SK-N-SH (cell line): ENCODE results near the gene SLC7A1. TPM values are rescaled to one million over a fixed set of nuclear protein-coding genes. Genes with fewer than 3 reads are reported as not detected.

ENCODE experiments used
- CTCF ChIA-PET: fragments of 300-600, 350-600 bp; formaldehyde crosslinking; extraction: SDS; loops from one replicate; lab custom pipeline; 2021; lab: Yijun Ruan, JAX
- POLR2A ChIA-PET: fragments of 350-600 bp; sonication (Branson Sonifier 250); formaldehyde crosslinking; extraction: SDS; loops from one replicate; lab custom pipeline; 2020; ENCODE audit warnings: antibody characterized with exemption, inconsistent platforms; lab: Yijun Ruan, JAX
- DNase-seq: peaks from one replicate; pipeline ENCODE4 v3.0.0; 2012
- H2AFZ ChIP-seq: fragments of 200-600 bp; sonication (generic); 2 replicates; pipeline ENCODE4 v1.8.1; 2016; ENCODE audit warnings: antibody characterized with exemption, mild to moderate bottlenecking, low read depth
- H3F3A ChIP-seq: fragments of 200-600 bp; sonication (generic); replicated peaks from 2 replicates; pipeline ENCODE3; 2016; ENCODE audit warnings: antibody characterized with exemption, mild to moderate bottlenecking; ENCODE audit not compliant: insufficient read depth
- H3K27ac ChIP-seq, 2 experiments: fragments of 200-500 bp in 1 of 2; fragments of 200-600 bp in 1 of 2; sonication (Bioruptor generic) in 1 of 2; sonication (generic), shearing (Covaris generic) in 1 of 2; 2 replicates each; pipeline versions ENCODE4 v1.5.1 to v1.6.1; 2014 to 2016; ENCODE audit warnings: low read depth in 2 of 2, inconsistent platforms in 1 of 2, low read length in 1 of 2, mild to moderate bottlenecking in 1 of 2, mixed read lengths in 1 of 2
- H3K27me3 ChIP-seq: fragments of 200-600 bp; sonication (generic), shearing (Covaris generic); 2 replicates; pipeline ENCODE4 v1.6.1; 2016; ENCODE audit warnings: mixed run types; ENCODE audit not compliant: insufficient read depth
- H3K36me3 ChIP-seq, 2 experiments: fragments of 200-500 bp in 1 of 2; fragments of 200-600 bp in 1 of 2; sonication (Bioruptor generic) in 1 of 2; sonication (generic) in 1 of 2; replicated peaks in 1 of 2; 2 replicates each; pipeline versions ENCODE3 to v1.5.1; 2014 to 2016; ENCODE audit warnings: low read length in 1 of 2, mild to moderate bottlenecking in 1 of 2; ENCODE audit not compliant: insufficient read depth in 2 of 2, control insufficient read depth in 1 of 2
- H3K4me1 ChIP-seq, 2 experiments: fragments of 200-500 bp in 1 of 2; fragments of 200-600 bp in 1 of 2; sonication (Bioruptor generic) in 1 of 2; sonication (generic), shearing (Covaris generic) in 1 of 2; 2 replicates each; pipeline versions ENCODE4 v1.5.1 to v1.6.1; 2014 to 2016; ENCODE audit warnings: low read depth in 1 of 2, low read length in 1 of 2, mixed run types in 1 of 2; ENCODE audit not compliant: insufficient read depth in 2 of 2, control insufficient read depth in 1 of 2
- H3K4me2 ChIP-seq: fragments of 200-600 bp; sonication (generic), shearing (Covaris generic); 2 replicates; pipeline ENCODE4 v1.6.1; 2017; ENCODE audit warnings: mixed run types
- H3K4me3 ChIP-seq, 2 experiments: fragments of 200-500 bp in 1 of 2; fragments of 200-600 bp in 1 of 2; sonication (Bioruptor generic) in 1 of 2; sonication (generic), shearing (Covaris generic) in 1 of 2; 2 replicates each; pipeline versions ENCODE4 v1.5.1 to v1.8.1; 2014 to 2016; ENCODE audit warnings: low read depth in 2 of 2, inconsistent platforms in 1 of 2, low read length in 1 of 2, mild to moderate bottlenecking in 1 of 2, mixed read lengths in 1 of 2, moderate library complexity in 1 of 2
- H3K79me2 ChIP-seq: fragments of 200-600 bp; sonication (generic); 2 replicates; pipeline ENCODE4 v1.8.1; 2017; ENCODE audit warnings: mild to moderate bottlenecking; ENCODE audit not compliant: insufficient read depth
- H3K9ac ChIP-seq: fragments of 200-600 bp; sonication (generic); 2 replicates; pipeline ENCODE4 v1.6.1; 2017; ENCODE audit warnings: mixed run types
- H3K9me2 ChIP-seq: fragments of 200-600 bp; sonication (generic); 2 replicates; pipeline ENCODE4 v1.6.1; 2017; ENCODE audit warnings: mixed run types
- H3K9me3 ChIP-seq: fragments of 200-600 bp; sonication (generic); 2 replicates; pipeline ENCODE4 v1.6.1; 2017; ENCODE audit warnings: mixed run types, mild to moderate bottlenecking, moderate library complexity
- H4K20me1 ChIP-seq: fragments of 200-600 bp; sonication (generic); 2 replicates; pipeline ENCODE4 v1.6.1; 2017; ENCODE audit warnings: mild to moderate bottlenecking, mixed run types; ENCODE audit not compliant: insufficient read depth
- EP300 ChIP-seq, 2 experiments: IDR thresholded peaks; 2 replicates each; pipeline versions ENCODE4 v1.4.0 to v1.6.1; 2012; ENCODE audit warnings: borderline replicate concordance in 1 of 2, low read depth in 1 of 2, low read length in 1 of 2
- FOXJ3 ChIP-seq: sonication (generic); formaldehyde crosslinking; IDR thresholded peaks from 2 replicates; pipeline ENCODE4 v1.5.1; 2020; ENCODE audit warnings: mild to moderate bottlenecking, missing genetic modification reagents
- JUND ChIP-seq: IDR thresholded peaks from 2 replicates; pipeline ENCODE4 v1.4.0; 2012
- NFIC ChIP-seq: IDR thresholded peaks from 2 replicates; pipeline ENCODE4 v1.4.0; 2012; ENCODE audit warnings: borderline replicate concordance
- POLR2AphosphoS5 ChIP-seq: IDR thresholded peaks from 2 replicates; pipeline ENCODE4 v1.6.1; 2012; ENCODE audit warnings: low read depth, low read length
- RFX5 ChIP-seq: IDR thresholded peaks from 2 replicates; pipeline ENCODE4 v1.6.1; 2012; ENCODE audit warnings: mild to moderate bottlenecking, improper control_type of control experiment, low read length
- SMC3 ChIP-seq: IDR thresholded peaks from 2 replicates; pipeline ENCODE4 v1.6.1; 2012; ENCODE audit warnings: low read depth, low read length, improper control_type of control experiment
- TEAD4 ChIP-seq: IDR thresholded peaks from 2 replicates; pipeline ENCODE4 v1.4.0; 2012; ENCODE audit warnings: mild to moderate bottlenecking, borderline replicate concordance; ENCODE audit not compliant: insufficient read depth
- WGBS: methylation state at CpG from one replicate; pipeline ENCODE4 v1.1.6; 2017; ENCODE audit warnings: low lambda C conversion rate; 5-methylcytosine and 5-hydroxymethylcytosine counted together
- polyA plus RNA-seq, 3 experiments: library from polyadenylated mRNA; depleted of rRNA; stranded (reverse); fragments of >200 nt; gene quantifications; 2 replicates each; pipeline ENCODE4 v1.2.3, GENCODE V29; 2012
- TF ChIP-seq, protein P1 (sequence below): fragments of 150-350 bp; IDR thresholded peaks from 2 replicates; pipeline ENCODE4 v1.6.1; 2017; ENCODE audit warnings: antibody characterized with exemption, low read length, low read depth, borderline replicate concordance
- TF ChIP-seq, protein P2 (sequence below): IDR thresholded peaks from 2 replicates; pipeline ENCODE4 v1.4.0; 2012; ENCODE audit warnings: low read depth, borderline replicate concordance
- TF ChIP-seq, protein P3 (sequence below): IDR thresholded peaks from 2 replicates; pipeline ENCODE4 v1.4.0; 2012; ENCODE audit warnings: low read depth

Gene SLC7A1
- polyA plus RNA-seq, 1 of the 3 experiments (the other 2 are of a cell fraction), result 14.0 TPM

DNA sequence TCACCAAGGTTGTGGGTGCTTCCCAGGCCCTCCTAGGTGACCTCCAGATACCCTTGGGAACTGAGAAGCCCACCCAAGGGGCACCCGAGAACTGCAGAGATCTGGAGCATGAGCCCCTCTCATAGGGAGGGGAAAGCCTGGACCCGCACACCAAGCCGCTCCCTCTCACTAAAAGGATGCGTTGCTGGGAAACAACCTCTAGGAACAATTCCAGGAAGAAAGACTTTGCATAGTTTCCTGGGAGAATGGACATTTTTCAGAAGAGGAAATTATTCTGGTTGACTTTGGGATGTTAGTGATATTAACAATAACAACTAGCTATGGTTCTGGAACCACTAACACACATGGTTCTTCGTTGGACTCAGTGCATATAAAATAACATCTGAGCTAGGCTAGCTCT is 64.6 kb downstream of the SLC7A1 start:
- CTCF ChIA-PET, result interaction anchor here (0.6 to 2.4 kb wide), 2 partner anchors 23 to 27 kb away, joined by 3 to 12 read pairs; no protein-coding TSS in a partner anchor

DNA sequence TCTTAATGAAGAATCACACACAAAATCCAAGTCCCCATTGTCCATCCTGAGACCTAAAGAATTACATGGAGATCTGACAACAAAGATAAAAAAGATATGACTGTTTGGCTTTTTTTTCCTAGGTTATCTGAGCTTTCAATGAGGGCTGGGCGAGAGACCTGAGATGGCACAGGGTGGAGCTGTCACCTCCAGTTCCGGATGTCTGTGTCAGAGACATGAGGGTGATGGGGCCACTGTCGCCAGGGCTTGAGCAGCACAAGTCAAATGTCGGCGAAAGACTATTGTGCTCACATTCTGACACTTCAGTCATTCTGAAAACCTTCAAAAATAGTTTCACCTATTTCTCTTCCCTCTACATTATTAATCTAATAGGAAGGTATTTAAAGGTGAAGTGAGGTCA is 65.7 kb downstream of the SLC7A1 start:
- Histone ChIP-seq H3K9me2 (no peaks in the 10 kb centered on the region), H3K79me2 (peaks cover 29% of the 10 kb centered on the region), H3F3A (no peaks in the 10 kb centered on the region), H3K4me3 (no peak overlapping the region), H3K27ac (no peak overlapping the region; a peak in 1 of 4 replicates), H3K9me3 (no peaks in the 10 kb centered on the region), H3K9ac (no peak overlapping the region), H3K36me3 (peaks cover 47 to 68% of the 10 kb centered on the region in 2 experiments), H4K20me1 (no peaks in the 10 kb centered on the region), H2AFZ (no peak overlapping the region), H3K27me3 (no peaks in the 10 kb centered on the region), H3K4me2 (no peak overlapping the region), H3K4me1 (no peaks in the 10 kb centered on the region)
- ChIA-PET CTCF (interaction anchor here (1.1 kb wide), 1 partner anchor 22 kb away, joined by 6 read pairs; no protein-coding TSS in a partner anchor), POLR2A (no interaction called here)
- DNase-seq, result no peak
- no peak for TF ChIP-seq FOXJ3 (CRISPR knock-in tag)
- TF ChIP-seq RFX5, result no peak
- 98% methylated on average over 5 of the region's 5 CpGs for WGBS

More for the DNA sequence above, 64.6 kb downstream of the SLC7A1 start:
- H3K27me3 ChIP-seq, result no peaks in the 10 kb centered on the region
- no peaks in the 10 kb centered on the region for H4K20me1 ChIP-seq
- H3F3A ChIP-seq, result no peaks in the 10 kb centered on the region
- peaks cover 32% of the 10 kb centered on the region for H3K79me2 ChIP-seq
- 100% methylated on average over 4 of the region's 5 CpGs for WGBS
- no peak overlapping the region for H3K27ac ChIP-seq
- no peak overlapping the region for H3K9ac ChIP-seq
- no peak overlapping the region for H3K4me2 ChIP-seq
- H3K36me3 ChIP-seq, result peaks cover 58 to 77% of the 10 kb centered on the region in 2 experiments
- H3K9me3 ChIP-seq, result no peaks in the 10 kb centered on the region
- H3K4me3 ChIP-seq, result no peak overlapping the region
- TF ChIP-seq, protein P1, sequence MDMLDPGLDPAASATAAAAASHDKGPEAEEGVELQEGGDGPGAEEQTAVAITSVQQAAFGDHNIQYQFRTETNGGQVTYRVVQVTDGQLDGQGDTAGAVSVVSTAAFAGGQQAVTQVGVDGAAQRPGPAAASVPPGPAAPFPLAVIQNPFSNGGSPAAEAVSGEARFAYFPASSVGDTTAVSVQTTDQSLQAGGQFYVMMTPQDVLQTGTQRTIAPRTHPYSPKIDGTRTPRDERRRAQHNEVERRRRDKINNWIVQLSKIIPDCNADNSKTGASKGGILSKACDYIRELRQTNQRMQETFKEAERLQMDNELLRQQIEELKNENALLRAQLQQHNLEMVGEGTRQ, result no peak
- TF ChIP-seq NFIC, result no peak
- TF ChIP-seq JUND, result no peak
- no peak for TF ChIP-seq POLR2AphosphoS5
- TF ChIP-seq, protein P2, sequence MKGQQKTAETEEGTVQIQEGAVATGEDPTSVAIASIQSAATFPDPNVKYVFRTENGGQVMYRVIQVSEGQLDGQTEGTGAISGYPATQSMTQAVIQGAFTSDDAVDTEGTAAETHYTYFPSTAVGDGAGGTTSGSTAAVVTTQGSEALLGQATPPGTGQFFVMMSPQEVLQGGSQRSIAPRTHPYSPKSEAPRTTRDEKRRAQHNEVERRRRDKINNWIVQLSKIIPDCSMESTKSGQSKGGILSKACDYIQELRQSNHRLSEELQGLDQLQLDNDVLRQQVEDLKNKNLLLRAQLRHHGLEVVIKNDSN, result no peak
- TF ChIP-seq TEAD4, result no peak
- TF ChIP-seq EP300 (IDR thresholded peaks at IDR 0.05; ENCODE audit: borderline replicate concordance in 1 of 2, low read depth in 1 of 2, low read length in 1 of 2), result no peak
- peaks cover 0 to 2% of the 10 kb centered on the region in 2 experiments; a peak in 1 of 4 replicates for H3K4me1 ChIP-seq
- no peaks in the 10 kb centered on the region for H3K9me2 ChIP-seq
- POLR2A ChIA-PET, result no interaction called here
- DNase-seq, result no peak
- no peak overlapping the region for H2AFZ ChIP-seq

DNA sequence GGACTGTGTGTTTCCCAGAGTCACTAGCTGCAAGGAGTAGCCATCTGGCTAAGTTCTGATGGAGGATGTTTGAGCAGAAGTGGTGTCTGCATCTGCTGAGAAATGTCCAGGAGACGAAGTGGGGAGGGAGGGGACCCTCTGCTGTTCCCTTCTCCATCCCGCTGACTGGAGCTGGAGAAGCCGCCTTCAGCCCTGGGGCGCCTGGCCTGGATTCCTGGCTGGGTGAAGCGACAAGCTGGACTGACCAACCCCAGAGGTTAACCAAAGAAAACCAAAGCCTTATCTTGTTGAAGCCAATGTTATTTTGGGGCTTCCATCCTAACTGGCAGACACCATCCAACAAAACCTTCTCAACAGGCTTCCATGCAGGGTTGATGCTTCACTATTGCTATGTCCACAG is 67.6 kb downstream of the SLC7A1 start:
- H3K4me3 ChIP-seq, result no peak overlapping the region
- peaks cover 4% of the 10 kb centered on the region for H3F3A ChIP-seq
- H3K9me2 ChIP-seq, result no peaks in the 10 kb centered on the region
- no peak for DNase-seq
- peaks cover 27% of the 10 kb centered on the region for H3K79me2 ChIP-seq
- no peaks in the 10 kb centered on the region for H3K9me3 ChIP-seq
- 93% methylated on average over 2 of the region's 5 CpGs for WGBS
- H3K4me1 ChIP-seq, result no peaks in the 10 kb centered on the region
- TF ChIP-seq POLR2AphosphoS5 (no peak), SMC3 (no peak), RFX5 (no peak)
- TF ChIP-seq, protein P3, sequence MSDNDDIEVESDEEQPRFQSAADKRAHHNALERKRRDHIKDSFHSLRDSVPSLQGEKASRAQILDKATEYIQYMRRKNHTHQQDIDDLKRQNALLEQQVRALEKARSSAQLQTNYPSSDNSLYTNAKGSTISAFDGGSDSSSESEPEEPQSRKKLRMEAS, result no peak
- TF ChIP-seq, protein P1, result no peak
- no peak overlapping the region for H2AFZ ChIP-seq
- H3K36me3 ChIP-seq, result peaks cover 38 to 64% of the 10 kb centered on the region in 2 experiments
- no peak overlapping the region for H3K27ac ChIP-seq
- CTCF ChIA-PET, result interaction anchor here (0.8 to 2.0 kb wide), 3 partner anchors 9 to 588 kb away, joined by 3 to 5 read pairs (median 3); no protein-coding TSS in a partner anchor
- H4K20me1 ChIP-seq, result no peaks in the 10 kb centered on the region
- H3K27me3 ChIP-seq, result no peaks in the 10 kb centered on the region
- POLR2A ChIA-PET, result interaction anchor here (0.7 kb wide), 1 partner anchor 10 kb away, joined by 3 read pairs; no protein-coding TSS in a partner anchor
- H3K4me2 ChIP-seq, result no peak overlapping the region
- no peak overlapping the region for H3K9ac ChIP-seq
